CD8-positive, alpha-beta memory T cell (primary cell): ENCODE measurements around the gene CD44. TPM values are rescaled to one million over a fixed set of nuclear protein-coding genes. Genes with fewer than 3 reads are reported as not detected.

Experiments
- CTCF ChIA-PET: fragments of 350-600 bp; sonication (Branson Sonifier 250); formaldehyde crosslinking; loops from one replicate; lab custom pipeline; 2021; ENCODE audit warnings: antibody characterized with exemption; lab: Charles Lee
- POLR2A ChIA-PET: fragments of 350-600 bp; sonication (Branson Sonifier 250); formaldehyde crosslinking; loops from one replicate; lab custom pipeline; 2021; ENCODE audit warnings: antibody characterized with exemption; lab: Charles Lee
- DNase-seq, 5 donors: peaks; one replicate each; pipeline versions ENCODE4 v3.0.0 to v3.0.0-alpha.2; 2020 to 2022; ENCODE audit warnings: mixed read lengths in 1 of 5
- H3K27ac ChIP-seq: one replicate; pipeline ENCODE4 v1.7.0; 2013; ENCODE audit warnings: low read depth, mild to moderate bottlenecking, low read length, moderate library complexity
- H3K27me3 ChIP-seq: 2 replicates; pipeline ENCODE4 v1.7.0; 2013; ENCODE audit warnings: low read length, mild to moderate bottlenecking; ENCODE audit not compliant: insufficient read depth, poor library complexity, severe bottlenecking
- H3K36me3 ChIP-seq: 2 replicates; pipeline ENCODE4 v1.7.0; 2013; ENCODE audit warnings: mild to moderate bottlenecking, low read length, moderate library complexity; ENCODE audit not compliant: insufficient read depth
- H3K4me1 ChIP-seq: 2 replicates; pipeline ENCODE4 v1.7.0; 2013; ENCODE audit warnings: mild to moderate bottlenecking, low read length, moderate library complexity; ENCODE audit not compliant: insufficient read depth
- H3K4me3 ChIP-seq: 2 replicates; pipeline ENCODE4 v1.7.0; 2013; ENCODE audit warnings: mild to moderate bottlenecking, low read length
- H3K9me3 ChIP-seq: 2 replicates; pipeline ENCODE4 v1.7.0; 2013; ENCODE audit warnings: mild to moderate bottlenecking, low read length
- H3K27ac Mint-ChIP-seq, 8 donors: one replicate each; pipeline ENCODE4 v1.8.0; 2020 to 2021; ENCODE audit warnings: mixed read lengths in 8 of 8, mild to moderate bottlenecking in 6 of 8, inconsistent platforms in 3 of 8, moderate library complexity in 3 of 8
- H3K27me3 Mint-ChIP-seq, 2 donors: one replicate each; pipeline ENCODE4 v1.8.0; 2020 to 2021; ENCODE audit warnings: mixed read lengths in 2 of 2, mild to moderate bottlenecking in 1 of 2, moderate library complexity in 1 of 2
- H3K36me3 Mint-ChIP-seq, 3 donors: one replicate each; pipeline ENCODE4 v1.8.0; 2020 to 2021; ENCODE audit warnings: mixed read lengths in 3 of 3, inconsistent platforms in 1 of 3, mild to moderate bottlenecking in 1 of 3
- H3K4me1 Mint-ChIP-seq, 3 donors: one replicate each; pipeline ENCODE4 v1.8.0; 2020 to 2021; ENCODE audit warnings: mixed read lengths in 3 of 3, inconsistent platforms in 1 of 3, mild to moderate bottlenecking in 1 of 3
- H3K4me3 Mint-ChIP-seq, 7 donors: one replicate each; pipeline ENCODE4 v1.8.0; 2020 to 2021; ENCODE audit warnings: mixed read lengths in 7 of 7, mild to moderate bottlenecking in 6 of 7, moderate library complexity in 4 of 7, inconsistent platforms in 2 of 7
- H3K9me3 Mint-ChIP-seq, 5 donors: one replicate each; pipeline ENCODE4 v1.8.0; 2020 to 2022; ENCODE audit warnings: mixed read lengths in 5 of 5, mild to moderate bottlenecking in 3 of 5, moderate library complexity in 2 of 5, inconsistent platforms in 1 of 5
- polyA plus RNA-seq: library from polyadenylated mRNA; unstranded; fragments of 300-500 nt; fragmentation: Illumina TruSeq; gene quantifications from one replicate; pipeline ENCODE4 v1.2.3, GENCODE V29; 2021
- total RNA-seq, 2 experiments: library from RNA; stranded (reverse); gene quantifications; one replicate each; pipeline ENCODE4 v1.2.3, GENCODE V29; 2021

The CD44 gene
- total and polyA plus RNA-seq, 3 experiments from 2014 or later: 338 to 534 (median 510) TPM

- H3K9me3 Mint-ChIP-seq: peaks cover 6 to 17% (median 14%) of the 10 kb centered on the region in 5 donors
- ChIA-PET POLR2A (interaction anchor here (1.6 kb wide), 1 partner anchor 12 kb away, joined by 8 read pairs; no protein-coding TSS in a partner anchor), CTCF (interaction anchor here (0.8 to 1.8 kb wide), 8 partner anchors 10 to 190 kb away, joined by 3 to 6 read pairs (median 4); no protein-coding TSS in a partner anchor)
- H3K9me3 ChIP-seq: no peaks in the 10 kb centered on the region
- H3K4me3 Mint-ChIP-seq: peak overlapping the region in 5 of 7 donors; percentile 14 to 64 (median 51)
- peaks cover 33% of the 10 kb centered on the region for H3K4me1 ChIP-seq
- H3K4me1 Mint-ChIP-seq: peaks cover 65 to 75% (median 73%) of the 10 kb centered on the region in 3 donors
- H3K27ac Mint-ChIP-seq: peak overlapping the region; percentile 47 to 96 (median 87)
- H3K27ac ChIP-seq: no peak overlapping the region
- no peak overlapping the region for H3K4me3 ChIP-seq
- peaks cover 12% of the 10 kb centered on the region for H3K36me3 ChIP-seq
- H3K27me3 Mint-ChIP-seq: no peaks in the 10 kb centered on the region
- DNase-seq: no peak
- H3K36me3 Mint-ChIP-seq: peaks cover 22 to 33% (median 25%) of the 10 kb centered on the region in 3 donors
- H3K27me3 ChIP-seq: no peaks in the 10 kb centered on the region
These were observed 96.5 kb downstream of the CD44 start for GRCh38 chr11:35235498-35235897.

DNA sequence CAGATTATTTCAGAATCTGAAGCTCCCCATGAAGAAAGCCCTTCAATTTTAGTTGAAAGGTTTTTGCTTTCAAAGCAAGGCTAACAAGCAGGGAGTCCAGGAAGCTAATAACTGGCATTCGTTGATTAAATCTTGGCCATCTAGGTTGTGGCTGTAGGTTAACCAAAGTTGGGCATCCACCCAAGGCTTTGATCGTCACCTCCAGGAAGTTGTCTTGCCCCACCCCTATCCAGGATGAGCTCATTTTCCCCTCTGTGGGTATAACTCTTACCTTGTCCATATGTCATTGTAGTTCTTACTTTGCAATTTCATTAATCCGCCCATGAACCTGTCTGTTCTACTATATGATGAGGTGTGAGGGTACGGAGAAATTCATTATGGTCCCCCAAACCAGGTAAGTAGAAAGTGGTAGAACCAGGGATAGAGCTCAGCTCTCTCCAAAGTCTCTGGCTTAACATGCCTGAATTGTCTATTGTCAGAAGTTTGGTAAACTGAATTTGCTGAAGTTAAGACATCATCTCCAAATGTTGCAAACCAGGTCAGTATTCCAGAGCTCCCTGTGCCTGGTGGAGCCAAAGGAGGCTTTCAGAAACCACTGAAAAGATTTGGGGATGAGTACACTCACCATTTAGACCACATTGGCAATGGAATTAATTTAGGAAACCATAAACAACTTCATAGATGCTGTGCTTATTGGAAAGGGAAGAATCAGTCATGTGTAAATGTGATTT, 97.1 kb downstream of the CD44 start:
- Mint-ChIP-seq H3K9me3 (peaks cover 6 to 17% (median 14%) of the 10 kb centered on the region in 5 donors), H3K27ac (peak overlapping the region; percentile 47 to 96 (median 87)), H3K4me1 (peaks cover 63 to 77% (median 73%) of the 10 kb centered on the region in 3 donors), H3K27me3 (no peaks in the 10 kb centered on the region), H3K36me3 (peaks cover 16 to 27% (median 19%) of the 10 kb centered on the region in 3 donors), H3K4me3 (peak overlapping the region; percentile 5 to 64 (median 49))
- H3K4me3 ChIP-seq: no peak overlapping the region
- peaks cover 33% of the 10 kb centered on the region for H3K4me1 ChIP-seq
- no peaks in the 10 kb centered on the region for H3K9me3 ChIP-seq
- ChIA-PET POLR2A (interaction anchor here (0.6 to 1.6 kb wide), 2 partner anchors 11 to 22 kb away, joined by 3 to 8 read pairs; no protein-coding TSS in a partner anchor), CTCF (interaction anchor here (0.8 to 2.3 kb wide), 10 partner anchors 9 to 191 kb away, joined by 3 to 8 read pairs (median 4); no protein-coding TSS in a partner anchor)
- DNase-seq: peak; percentile 33 to 87 (median 64)
- no peaks in the 10 kb centered on the region for H3K27me3 ChIP-seq
- H3K36me3 ChIP-seq: peaks cover 6% of the 10 kb centered on the region
- H3K27ac ChIP-seq: no peak overlapping the region

DNA sequence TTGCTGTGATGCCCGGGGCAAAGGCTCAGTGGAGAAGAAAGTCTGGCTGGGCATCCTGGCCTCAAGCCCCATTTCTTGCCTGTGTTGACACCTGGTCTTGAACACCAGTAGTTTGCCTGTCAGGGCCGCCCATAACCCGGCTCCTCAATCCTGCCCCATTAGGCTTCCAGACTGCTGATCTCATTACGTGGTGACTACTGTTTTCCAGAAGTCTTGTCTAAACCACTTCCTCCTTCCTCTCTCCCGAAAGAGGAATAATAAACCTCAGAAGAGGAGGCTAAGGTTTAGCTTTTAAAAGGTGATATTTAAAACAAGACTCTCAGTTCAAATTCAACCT, 97.7 kb downstream of the CD44 start:
- peaks cover 6 to 17% (median 14%) of the 10 kb centered on the region in 5 donors for H3K9me3 Mint-ChIP-seq
- no peak overlapping the region for H3K4me3 ChIP-seq
- H3K27ac Mint-ChIP-seq: peak overlapping the region; percentile 47 to 96 (median 87)
- H3K9me3 ChIP-seq: no peaks in the 10 kb centered on the region
- no peaks in the 10 kb centered on the region for H3K27me3 ChIP-seq
- ChIA-PET CTCF (interaction anchor here (0.9 to 2.3 kb wide), 8 partner anchors 9 to 192 kb away, joined by 3 to 8 read pairs (median 4); no protein-coding TSS in a partner anchor), POLR2A (interaction anchor here (0.6 to 1.6 kb wide), 2 partner anchors 10 to 22 kb away, joined by 3 to 8 read pairs; no protein-coding TSS in a partner anchor)
- DNase-seq: no peak
- H3K27ac ChIP-seq: no peak overlapping the region
- peaks cover under 1% of the 10 kb centered on the region for H3K36me3 ChIP-seq
- H3K4me3 Mint-ChIP-seq: peak overlapping the region in 6 of 7 donors; percentile 3 to 64 (median 44)
- peaks cover 66 to 80% (median 78%) of the 10 kb centered on the region in 3 donors for H3K4me1 Mint-ChIP-seq
- H3K36me3 Mint-ChIP-seq: peaks cover 11 to 22% (median 17%) of the 10 kb centered on the region in 3 donors
- peaks cover 33% of the 10 kb centered on the region for H3K4me1 ChIP-seq
- no peaks in the 10 kb centered on the region for H3K27me3 Mint-ChIP-seq

DNA sequence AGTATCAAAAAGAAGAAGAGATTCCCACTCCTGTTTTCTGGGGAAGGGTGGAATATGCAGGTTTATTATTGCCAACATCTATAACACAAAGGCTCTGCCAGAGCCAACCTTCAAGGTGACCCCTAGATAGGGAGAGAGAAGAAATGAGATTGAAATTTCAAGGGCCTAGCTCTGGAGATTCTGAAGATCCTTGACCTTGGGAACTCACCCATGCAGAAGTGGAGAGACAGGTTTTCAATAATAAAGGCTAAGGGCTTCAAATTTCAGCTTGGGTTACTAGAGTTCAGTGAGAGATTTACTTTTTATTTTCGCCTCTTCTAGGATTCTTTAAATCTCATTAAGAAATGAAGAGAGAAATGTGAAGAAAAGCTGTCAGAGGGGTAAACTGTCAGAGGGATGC, 98.4 kb downstream of the CD44 start:
- Histone ChIP-seq H3K9me3 (no peaks in the 10 kb centered on the region), H3K4me1 (peaks cover 38% of the 10 kb centered on the region), H3K4me3 (no peak overlapping the region), H3K27ac (no peak overlapping the region), H3K36me3 (no peaks in the 10 kb centered on the region), H3K27me3 (no peaks in the 10 kb centered on the region)
- no peak overlapping the region for H3K4me3 Mint-ChIP-seq
- H3K4me1 Mint-ChIP-seq: peaks cover 72 to 83% (median 81%) of the 10 kb centered on the region in 3 donors
- ChIA-PET CTCF (interaction anchor here (0.7 to 2.3 kb wide), 18 partner anchors 9 to 312 kb away, joined by 3 to 9 read pairs (median 3); no protein-coding TSS in a partner anchor), POLR2A (interaction anchor here (0.9 kb wide), 1 partner anchor 10 kb away, joined by 3 read pairs; no protein-coding TSS in a partner anchor)
- peaks cover 6 to 17% (median 13%) of the 10 kb centered on the region in 5 donors for H3K9me3 Mint-ChIP-seq
- H3K27ac Mint-ChIP-seq: peak overlapping the region; percentile 24 to 91 (median 64)
- peaks cover 7 to 18% (median 15%) of the 10 kb centered on the region in 3 donors for H3K36me3 Mint-ChIP-seq
- no peak for DNase-seq
- no peaks in the 10 kb centered on the region for H3K27me3 Mint-ChIP-seq

GRCh38 chr11:35237860-35238715, 99.1 kb downstream of the CD44 start:
- Histone ChIP-seq H3K27me3 (no peaks in the 10 kb centered on the region), H3K9me3 (no peaks in the 10 kb centered on the region), H3K4me3 (no peak overlapping the region), H3K4me1 (peaks cover 46% of the 10 kb centered on the region), H3K36me3 (no peaks in the 10 kb centered on the region), H3K27ac (no peak overlapping the region)
- Mint-ChIP-seq H3K36me3 (peaks cover 4 to 12% (median 9%) of the 10 kb centered on the region in 3 donors), H3K4me3 (peak overlapping the region in 4 of 7 donors; percentile 33 to 79 (median 47)), H3K9me3 (peaks cover 6 to 17% (median 9%) of the 10 kb centered on the region in 5 donors), H3K27me3 (no peaks in the 10 kb centered on the region), H3K27ac (peak overlapping the region; percentile 32 to 93 (median 90)), H3K4me1 (peaks cover 76 to 86% (median 84%) of the 10 kb centered on the region in 3 donors)
- CTCF ChIA-PET: interaction anchor here (0.7 to 2.3 kb wide), 19 partner anchors 8 to 313 kb away, joined by 3 to 9 read pairs (median 3); no protein-coding TSS in a partner anchor
- peak; percentile 18 to 62 (median 49) for DNase-seq
- POLR2A ChIA-PET: interaction anchor here (0.9 to 1.0 kb wide), 2 partner anchors 9 kb away, joined by 3 read pairs; no protein-coding TSS in a partner anchor

DNA sequence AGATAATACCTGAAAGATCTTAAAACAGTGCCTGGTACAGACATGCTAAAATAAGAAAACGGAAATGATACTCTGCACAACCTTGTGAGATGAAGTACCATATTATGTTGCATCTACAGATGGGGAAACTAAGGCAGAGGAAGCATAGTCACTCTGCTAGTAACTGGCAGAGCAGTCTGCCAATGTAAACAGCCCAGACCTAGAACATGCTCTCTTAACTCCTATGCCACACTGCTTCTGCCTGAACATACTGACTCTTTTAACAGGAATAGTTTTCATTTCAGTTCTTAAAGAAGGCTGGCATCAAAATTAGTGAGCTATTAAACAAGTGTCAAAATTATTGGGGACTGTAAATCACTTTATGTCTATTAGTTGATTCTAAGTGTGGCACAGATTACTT, 99.9 kb downstream of the CD44 start:
- Histone ChIP-seq H3K27ac (no peak overlapping the region), H3K4me1 (peaks cover 54% of the 10 kb centered on the region), H3K9me3 (no peaks in the 10 kb centered on the region), H3K27me3 (no peaks in the 10 kb centered on the region), H3K4me3 (no peak overlapping the region), H3K36me3 (no peaks in the 10 kb centered on the region)
- Mint-ChIP-seq H3K27me3 (no peaks in the 10 kb centered on the region), H3K27ac (peak overlapping the region in 3 of 8 donors; percentile 31 to 92 (median 89)), H3K4me1 (peaks cover 76 to 87% (median 84%) of the 10 kb centered on the region in 3 donors), H3K4me3 (no peak overlapping the region), H3K9me3 (peaks cover 3 to 13% (median 6%) of the 10 kb centered on the region in 5 donors), H3K36me3 (peaks cover 2 to 7% (median 7%) of the 10 kb centered on the region in 3 donors)
- DNase-seq: no peak
- POLR2A ChIA-PET: interaction anchor here (1.0 kb wide), 1 partner anchor 8 kb away, joined by 3 read pairs; no protein-coding TSS in a partner anchor
- CTCF ChIA-PET: interaction anchor here (1.0 to 1.8 kb wide), 5 partner anchors 8 to 99 kb away, joined by 3 to 4 read pairs (median 4); no protein-coding TSS in a partner anchor
